Stimulated activated CD4-positive, alpha-beta T cell treated with anti-CD3 and anti-CD28 coated beads, Interleukin-4, amount 100 ng/mL, for 24 hours (primary cell): ENCODE data around the gene MAGEA9.
"Not testable (repeated sequence)": the region's sequence is repeated elsewhere in the genome, so short reads cannot be mapped to it uniquely, and the experiment has no call there.

ENCODE experiments used
- DNase-seq: peaks from one replicate; pipeline ENCODE4 v3.0.0-alpha.2; 2020

Gene MAGEA9, protein sequence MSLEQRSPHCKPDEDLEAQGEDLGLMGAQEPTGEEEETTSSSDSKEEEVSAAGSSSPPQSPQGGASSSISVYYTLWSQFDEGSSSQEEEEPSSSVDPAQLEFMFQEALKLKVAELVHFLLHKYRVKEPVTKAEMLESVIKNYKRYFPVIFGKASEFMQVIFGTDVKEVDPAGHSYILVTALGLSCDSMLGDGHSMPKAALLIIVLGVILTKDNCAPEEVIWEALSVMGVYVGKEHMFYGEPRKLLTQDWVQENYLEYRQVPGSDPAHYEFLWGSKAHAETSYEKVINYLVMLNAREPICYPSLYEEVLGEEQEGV

DNA sequence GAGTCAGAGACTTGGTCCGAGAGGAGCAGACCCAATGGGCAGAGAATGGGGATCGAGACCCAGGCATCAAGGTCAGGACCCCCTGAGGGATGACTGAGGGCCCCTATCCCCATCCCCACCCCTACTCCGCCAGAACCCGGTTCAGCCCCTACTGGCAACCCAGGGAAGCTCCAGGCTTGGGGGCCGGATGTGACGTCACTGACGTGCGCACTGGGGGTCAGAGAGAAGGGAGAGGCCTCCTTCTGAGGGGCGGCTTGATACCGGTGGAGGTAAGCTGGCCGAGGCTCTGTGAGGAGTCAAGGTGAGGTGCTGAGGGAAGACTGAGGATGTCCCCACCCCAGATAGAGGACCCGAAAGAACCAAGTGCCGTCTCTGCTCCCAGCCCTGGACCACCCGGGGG is at the start of gene MAGEA9:
MAGEA9 (plus strand) TSS at position 204 of the 400 bp plus-strand sequence. CDS start 4,281 bp downstream, outside the sequence.
- DNase-seq: not testable (repeated sequence)

DNA sequence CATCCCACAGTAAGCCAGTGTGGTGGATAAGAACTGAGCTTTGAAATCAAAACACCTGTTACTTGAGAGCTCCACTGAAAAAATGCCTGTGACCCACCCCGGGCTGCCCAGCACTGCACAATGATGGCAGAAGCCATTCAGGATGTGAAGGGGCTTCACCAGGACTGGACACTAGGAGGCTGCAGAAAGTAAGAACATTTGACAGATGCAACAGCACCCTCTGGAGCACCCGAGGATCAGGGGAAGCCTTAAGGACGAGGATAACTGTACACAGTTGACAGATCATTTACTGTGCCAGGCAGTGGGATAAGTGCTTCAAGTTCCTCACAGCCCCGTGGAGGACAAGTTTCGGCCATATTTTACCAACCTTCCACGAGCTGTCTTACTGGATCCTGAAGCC is 39.5 kb upstream of the MAGEA9 start:
- not testable (repeated sequence) for DNase-seq

DNA sequence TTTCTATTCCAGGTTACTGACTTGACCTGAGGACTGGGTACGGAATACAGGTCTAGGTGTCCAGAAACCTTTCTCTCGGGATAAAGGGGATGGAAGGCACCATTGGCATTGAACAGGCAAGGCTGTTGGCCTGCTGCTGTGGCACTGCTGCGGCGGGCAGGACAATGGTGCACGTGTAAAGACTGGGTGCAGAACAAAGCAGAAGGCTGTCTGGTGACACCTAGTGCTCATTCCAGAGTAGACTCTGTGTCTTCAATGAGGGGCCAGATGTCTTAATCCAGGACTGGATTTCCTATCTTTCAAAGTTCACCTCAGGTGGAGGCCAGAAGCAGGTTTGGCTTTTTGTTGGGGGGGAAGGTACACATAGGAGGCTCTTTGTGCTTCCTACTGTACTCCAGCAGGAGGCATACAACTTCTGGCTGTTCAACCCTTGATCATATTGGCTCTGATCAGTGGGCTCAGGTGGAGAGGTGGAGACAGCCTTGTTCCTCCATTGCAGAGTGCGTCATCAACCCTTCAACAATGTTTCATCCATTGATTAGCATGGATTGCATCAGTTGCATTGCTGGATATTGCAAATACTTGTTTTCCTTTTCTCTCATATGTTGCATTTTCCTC is 35.2 kb upstream of the MAGEA9 start:
- DNase-seq: not testable (repeated sequence)

DNA sequence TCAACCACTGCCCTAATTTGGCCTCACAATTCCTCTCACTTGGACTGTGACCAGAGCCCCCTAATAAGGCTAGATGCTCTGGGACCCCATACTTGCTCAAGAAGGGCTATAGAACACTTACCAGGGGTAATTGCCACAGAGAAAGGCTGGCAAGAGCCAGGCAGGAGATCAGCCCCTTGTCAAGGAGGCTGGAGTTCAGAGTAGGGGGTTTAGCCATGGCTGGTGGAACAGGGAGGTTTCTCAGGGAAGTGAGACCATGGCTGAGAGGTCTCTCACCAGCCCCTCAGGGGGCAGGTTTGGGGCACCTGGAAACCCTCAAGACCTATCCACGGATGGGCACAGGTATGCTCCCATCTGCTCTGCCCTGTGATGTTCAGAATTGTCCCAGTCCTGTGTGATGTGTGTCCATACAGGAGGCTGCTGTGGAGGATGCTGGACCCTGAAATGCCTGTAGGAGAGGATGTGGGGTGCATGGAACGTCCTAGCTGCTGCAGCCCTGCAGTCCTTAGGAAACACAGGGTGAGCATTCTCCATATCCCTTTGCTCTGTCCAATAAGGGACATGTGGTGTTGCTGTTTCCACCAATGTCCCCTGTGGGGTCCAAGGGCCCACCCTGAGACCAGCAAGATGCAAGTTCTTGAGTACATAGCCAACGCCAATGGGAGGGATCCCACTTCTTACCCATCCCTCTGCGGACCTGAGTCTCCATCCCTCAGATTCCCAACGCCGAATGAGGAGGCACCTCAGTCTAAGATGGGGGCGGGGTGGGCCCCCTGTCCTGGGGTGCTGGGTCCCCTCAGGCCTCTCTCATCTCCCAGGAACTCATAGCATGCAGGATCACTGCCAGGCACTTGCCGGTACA is 24.3 kb upstream of the MAGEA9 start:
- no peak for DNase-seq

- no peak for DNase-seq
Observed at GRCh38 chrX:149758068-149758714, 23.5 kb upstream of the MAGEA9 start.

- DNase-seq: not testable (repeated sequence)
Observed at GRCh38 chrX:149758715-149759078, 23.0 kb upstream of the MAGEA9 start.

- DNase-seq: no peak
Observed at GRCh38 chrX:149759824-149760223, 21.9 kb upstream of the MAGEA9 start.

GRCh38 chrX:149760965-149761364 is 20.8 kb upstream of the MAGEA9 start:
- DNase-seq: no peak

- not testable (repeated sequence) for DNase-seq
Observed at GRCh38 chrX:149761858-149762674, 19.7 kb upstream of the MAGEA9 start.

GRCh38 chrX:149762696-149763614 is 18.8 kb upstream of the MAGEA9 start:
- no peak for DNase-seq

GRCh38 chrX:149770344-149770743 is 11.4 kb upstream of the MAGEA9 start:
- DNase-seq: not testable (repeated sequence)

- not testable (repeated sequence) for DNase-seq
Observed at GRCh38 chrX:149773026-149773425, 8.7 kb upstream of the MAGEA9 start.

- not testable (repeated sequence) for DNase-seq
Observed at GRCh38 chrX:149773768-149774167, 8.0 kb upstream of the MAGEA9 start, which contains the start of gene HSFX1. Gene HSFX1 (plus strand): TSS chrX:149774068. CDS start chrX:149774682, 614 bp downstream.

GRCh38 chrX:149777999-149778398 is 3.7 kb upstream of the MAGEA9 start:
- DNase-seq: not testable (repeated sequence)

GRCh38 chrX:149795531-149795930 is 13.8 kb downstream of the MAGEA9 start:
- not testable (repeated sequence) for DNase-seq

- no peak for DNase-seq
Observed at GRCh38 chrX:149799095-149799714, 17.5 kb downstream of the MAGEA9 start.

- DNase-seq: no peak
Observed at GRCh38 chrX:149799938-149800337, 18.2 kb downstream of the MAGEA9 start.

- DNase-seq: no peak
Observed at GRCh38 chrX:149803458-149804062, 21.8 kb downstream of the MAGEA9 start.

GRCh38 chrX:149804102-149804501 is 22.4 kb downstream of the MAGEA9 start:
- no peak for DNase-seq
